HFFc6 (cell line): ENCODE measurements around the gene CARHSP1. TPM values are rescaled to one million over a fixed set of nuclear protein-coding genes. Genes with fewer than 3 reads are reported as not detected.

Experiments used
- DNase-seq: peaks from one replicate; pipeline ENCODE4 v3.0.0-alpha.2; 2018
- H3K27ac Mint-ChIP-seq: 2 replicates; pipeline ENCODE4 v1.8.0; 2020; ENCODE audit warnings: mild to moderate bottlenecking, mixed read lengths
- H3K27me3 Mint-ChIP-seq: 2 replicates; pipeline ENCODE4 v1.8.0; 2021; ENCODE audit warnings: mild to moderate bottlenecking, moderate library complexity, mixed read lengths; ENCODE audit not compliant: insufficient read depth
- H3K36me3 Mint-ChIP-seq: 2 replicates; pipeline ENCODE4 v1.8.0; 2021; ENCODE audit warnings: low read depth, mixed read lengths
- H3K4me1 Mint-ChIP-seq: 2 replicates; pipeline ENCODE4 v1.8.0; 2020; ENCODE audit warnings: low read depth, mixed read lengths
- H3K4me3 Mint-ChIP-seq: 2 replicates; pipeline ENCODE4 v1.8.0; 2020; ENCODE audit warnings: mild to moderate bottlenecking, moderate library complexity, mixed read lengths
- H3K9me3 Mint-ChIP-seq: 2 replicates; pipeline ENCODE4 v1.8.0; 2020; ENCODE audit warnings: mild to moderate bottlenecking, mixed read lengths
- total RNA-seq, 6 experiments: library from RNA; stranded (reverse); fragmentation: NEBNext Ultra II Directional; extraction: Animal tissue kit (Norgen Biotek cat#: 25700); gene quantifications; 2 replicates in 1 of 6; 3 replicates in 5 of 6; pipeline ENCODE4 v1.2.3, GENCODE V29; 2021
- TF ChIP-seq, protein P1 (sequence below): fragments of 200-600 bp; sonication (generic); IDR thresholded peaks from 2 replicates; pipeline ENCODE4 v1.5.0; 2021; ENCODE audit warnings: antibody characterized with exemption, mild to moderate bottlenecking

The CARHSP1 gene
- total RNA-seq, 6 experiments from 2014 or later = 91.4 to 114 (median 97.9) TPM

DNA sequence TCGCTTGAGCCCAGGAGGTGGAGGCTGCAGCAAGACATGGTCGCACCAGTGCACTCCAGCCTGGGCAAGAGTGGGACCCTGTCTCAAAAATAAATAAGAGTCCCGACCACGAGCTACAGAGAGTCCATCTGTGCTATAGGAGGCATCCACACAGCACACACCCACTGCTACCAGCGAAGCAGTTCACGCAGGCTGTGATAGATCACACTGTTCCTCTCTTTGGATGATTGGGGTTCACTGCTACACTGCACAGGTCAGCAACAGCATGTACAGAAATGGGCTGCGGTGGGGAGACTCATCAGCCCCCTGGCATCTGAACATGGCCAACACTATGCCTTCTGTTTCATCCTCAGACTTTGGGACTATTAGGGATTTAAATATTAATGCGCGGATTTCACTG lies 37.4 kb downstream of the CARHSP1 start:
- DNase-seq = no peak
- Mint-ChIP-seq H3K27me3 (peaks cover 2% of the 10 kb centered on the region; the same call in 1 of the 2 replicates), H3K9me3 (no peaks in the 10 kb centered on the region), H3K36me3 (peaks cover 38% of the 10 kb centered on the region), H3K4me3 (no peak overlapping the region), H3K27ac (no peak overlapping the region), H3K4me1 (peaks cover 13% of the 10 kb centered on the region)
- TF ChIP-seq, protein P1, sequence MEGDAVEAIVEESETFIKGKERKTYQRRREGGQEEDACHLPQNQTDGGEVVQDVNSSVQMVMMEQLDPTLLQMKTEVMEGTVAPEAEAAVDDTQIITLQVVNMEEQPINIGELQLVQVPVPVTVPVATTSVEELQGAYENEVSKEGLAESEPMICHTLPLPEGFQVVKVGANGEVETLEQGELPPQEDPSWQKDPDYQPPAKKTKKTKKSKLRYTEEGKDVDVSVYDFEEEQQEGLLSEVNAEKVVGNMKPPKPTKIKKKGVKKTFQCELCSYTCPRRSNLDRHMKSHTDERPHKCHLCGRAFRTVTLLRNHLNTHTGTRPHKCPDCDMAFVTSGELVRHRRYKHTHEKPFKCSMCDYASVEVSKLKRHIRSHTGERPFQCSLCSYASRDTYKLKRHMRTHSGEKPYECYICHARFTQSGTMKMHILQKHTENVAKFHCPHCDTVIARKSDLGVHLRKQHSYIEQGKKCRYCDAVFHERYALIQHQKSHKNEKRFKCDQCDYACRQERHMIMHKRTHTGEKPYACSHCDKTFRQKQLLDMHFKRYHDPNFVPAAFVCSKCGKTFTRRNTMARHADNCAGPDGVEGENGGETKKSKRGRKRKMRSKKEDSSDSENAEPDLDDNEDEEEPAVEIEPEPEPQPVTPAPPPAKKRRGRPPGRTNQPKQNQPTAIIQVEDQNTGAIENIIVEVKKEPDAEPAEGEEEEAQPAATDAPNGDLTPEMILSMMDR = no peak

DNA sequence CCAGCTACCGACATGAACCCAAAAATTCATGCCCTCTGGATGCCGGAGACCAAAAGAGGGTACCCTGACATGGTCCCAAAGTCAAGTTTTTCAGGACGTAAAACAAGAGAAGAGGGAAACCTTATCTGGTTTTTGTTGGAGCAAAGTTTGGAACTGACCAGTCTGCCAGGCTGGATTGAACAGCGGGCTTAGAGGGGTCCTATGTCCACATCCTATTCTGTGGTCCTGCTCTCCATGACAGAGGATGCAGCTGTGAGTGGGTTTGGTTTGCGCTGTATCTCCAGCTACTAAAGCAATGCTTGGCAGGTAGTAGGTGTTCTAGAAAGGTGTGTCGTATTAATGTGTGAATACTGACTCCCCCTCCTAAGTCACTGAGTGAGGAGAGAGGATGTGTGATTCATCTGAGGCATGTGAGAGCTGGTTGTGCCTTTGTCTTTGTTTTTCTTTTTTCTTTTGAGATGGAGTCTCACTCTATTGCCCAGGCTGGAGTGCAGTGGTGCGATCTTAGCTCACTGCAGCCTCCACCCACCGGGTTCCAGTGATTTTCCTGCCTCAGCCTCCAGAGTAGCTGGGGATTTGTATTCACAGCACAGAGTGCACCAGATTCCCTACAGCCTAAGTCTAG lies 40.2 kb downstream of the CARHSP1 start:
- TF ChIP-seq, protein P1 = no peak

DNA sequence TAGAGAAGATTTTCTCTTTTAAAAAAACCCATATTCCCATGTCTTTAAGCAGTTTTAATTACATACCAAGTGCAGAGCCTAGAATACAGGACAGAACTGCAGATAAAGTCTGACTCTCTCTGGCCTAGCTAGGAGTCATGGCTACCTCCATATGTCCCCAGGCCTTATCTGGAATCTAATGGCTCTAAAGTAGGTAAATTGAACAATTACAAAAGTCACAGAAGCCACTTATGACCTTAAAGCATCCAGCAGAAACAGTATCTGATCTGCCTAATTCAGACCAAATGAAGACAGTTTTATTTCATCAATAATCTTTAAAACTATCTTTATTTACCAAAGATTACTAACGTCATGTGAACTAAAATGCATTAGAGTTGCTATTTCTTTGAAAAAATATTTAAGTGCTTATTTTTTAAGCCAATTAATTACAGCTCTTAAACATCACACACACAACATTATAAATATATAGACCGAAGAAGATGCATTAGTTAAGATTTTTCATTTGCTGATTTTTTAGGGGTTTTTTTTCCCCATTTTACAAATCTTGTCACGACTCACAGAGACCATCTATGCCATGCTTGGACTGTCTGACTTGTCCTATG lies 42.4 kb downstream of the CARHSP1 start:
- DNase-seq = no peak
- Mint-ChIP-seq H3K27me3 (peaks cover 2% of the 10 kb centered on the region; the same call in 1 of the 2 replicates), H3K4me1 (peaks cover 17% of the 10 kb centered on the region), H3K27ac (no peak overlapping the region), H3K4me3 (no peak overlapping the region), H3K36me3 (peaks cover 36% of the 10 kb centered on the region), H3K9me3 (no peaks in the 10 kb centered on the region)
- TF ChIP-seq, protein P1 = no peak

More for the DNA sequence above, 40.2 kb downstream of the CARHSP1 start:
- Mint-ChIP-seq H3K27ac (peak overlapping the region; percentile 52), H3K27me3 (peaks cover 2% of the 10 kb centered on the region; the same call in 1 of the 2 replicates), H3K9me3 (no peaks in the 10 kb centered on the region), H3K4me3 (no peak overlapping the region), H3K4me1 (peaks cover 13% of the 10 kb centered on the region), H3K36me3 (peaks cover 42% of the 10 kb centered on the region)
- DNase-seq = no peak

DNA sequence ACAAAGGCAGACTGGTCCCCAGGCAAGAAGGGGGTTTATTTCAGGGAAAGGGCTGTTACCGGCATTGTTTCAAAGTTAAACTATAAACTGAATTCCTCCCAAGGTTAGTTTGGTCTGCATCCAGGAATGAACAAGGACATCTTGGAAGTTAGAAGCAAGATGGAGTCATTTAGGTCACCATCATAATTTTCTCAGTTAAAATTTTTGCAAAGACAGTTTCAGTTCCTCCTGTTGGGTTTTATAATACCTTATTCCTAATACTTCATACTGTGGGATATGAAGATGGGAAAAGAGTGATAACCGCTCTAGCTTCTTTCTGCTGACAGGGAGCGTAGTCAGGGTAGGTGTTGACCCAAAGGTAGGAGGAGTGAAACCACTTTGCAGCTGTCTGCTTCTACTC lies 46.4 kb downstream of the CARHSP1 start:
- peaks cover 26% of the 10 kb centered on the region for H3K36me3 Mint-ChIP-seq
- no peaks in the 10 kb centered on the region for H3K9me3 Mint-ChIP-seq
- no peak overlapping the region for H3K4me3 Mint-ChIP-seq
- TF ChIP-seq, protein P1 = no peak
- H3K27ac Mint-ChIP-seq = peak overlapping the region; percentile 20
- H3K27me3 Mint-ChIP-seq = peaks cover 2% of the 10 kb centered on the region; the same call in 1 of the 2 replicates
- H3K4me1 Mint-ChIP-seq = peaks cover 4% of the 10 kb centered on the region; the same call in 1 of the 2 replicates
- DNase-seq = no peak

DNA sequence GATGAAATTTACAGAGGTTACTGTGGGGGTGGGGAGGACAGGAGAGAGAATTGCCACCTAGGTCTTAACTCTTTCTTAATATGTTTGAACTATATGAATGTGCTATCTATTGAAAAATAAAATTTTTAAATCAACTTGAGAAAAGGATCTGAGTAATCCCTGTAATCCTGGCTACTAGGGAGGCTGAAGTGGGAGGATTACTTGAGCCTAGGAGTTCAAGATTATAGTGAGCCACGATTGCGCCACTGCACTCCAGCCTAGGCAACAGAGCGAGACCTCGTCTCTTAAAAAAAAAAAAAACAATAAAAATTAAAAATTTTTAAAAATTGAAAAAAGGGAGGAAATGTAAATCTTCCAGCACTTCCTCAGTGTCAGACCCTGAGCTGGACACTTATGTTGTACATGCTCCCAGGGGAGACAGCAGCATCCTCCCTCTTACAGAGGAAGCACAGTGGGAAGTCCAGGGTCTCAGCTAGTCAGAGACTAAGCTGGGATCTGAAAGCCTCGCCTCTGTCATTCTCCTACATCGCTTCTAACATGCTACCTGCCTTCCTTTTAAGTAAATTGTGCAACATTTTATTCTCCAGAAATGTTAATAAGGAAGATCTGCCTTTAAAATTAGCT lies 49.3 kb downstream of the CARHSP1 start:
- H3K4me3 Mint-ChIP-seq = no peak overlapping the region
- peaks cover 38% of the 10 kb centered on the region for H3K36me3 Mint-ChIP-seq
- no peaks in the 10 kb centered on the region for H3K9me3 Mint-ChIP-seq
- peaks cover 10% of the 10 kb centered on the region; the same call in 1 of the 2 replicates for H3K4me1 Mint-ChIP-seq
- TF ChIP-seq, protein P1 = no peak
- no peak for DNase-seq
- H3K27me3 Mint-ChIP-seq = peaks cover 2% of the 10 kb centered on the region; the same call in 1 of the 2 replicates
- H3K27ac Mint-ChIP-seq = no peak overlapping the region
